GM12864 (cell line): ENCODE measurements around the gene TIGAR.
A peak's percentile ranks its signal among the peaks of the same experiment; 100 is the strongest.

Experiments
- DNase-seq: peaks from one replicate; pipeline ENCODE4 v3.0.0-alpha.2; 2011; ENCODE audit warnings: low read depth
- H3K4me3 ChIP-seq: 2 replicates; pipeline ENCODE4 v1.5.1; 2011; ENCODE audit warnings: mild to moderate bottlenecking, low read depth, low read length, control low read depth
- CTCF ChIP-seq: IDR thresholded peaks from 2 replicates; pipeline ENCODE4 v1.5.1; 2011; ENCODE audit warnings: low read depth, mild to moderate bottlenecking, moderate library complexity, low read length, control low read depth, inconsistent platforms; ENCODE audit errors: missing control alignments

Gene TIGAR

DNA sequence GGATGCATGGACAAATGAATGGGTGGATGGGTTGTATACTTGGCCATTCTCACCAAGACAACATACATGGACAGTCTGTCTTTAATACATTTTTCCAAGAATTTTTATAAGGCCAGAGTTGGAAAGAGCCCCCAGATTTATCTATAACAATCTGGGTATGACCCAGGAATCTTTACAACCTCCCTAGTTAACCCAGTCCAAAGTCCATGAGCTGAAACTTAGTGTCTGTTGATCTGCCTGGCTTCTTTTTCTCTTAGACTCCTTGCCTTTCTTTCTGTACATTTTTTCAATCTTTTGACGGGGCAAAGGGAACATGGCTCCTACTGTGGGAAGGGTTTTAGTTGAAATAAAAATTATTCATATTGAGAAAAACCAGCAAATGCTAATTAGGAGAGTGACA is 57.8 kb downstream of the TIGAR start:
- DNase-seq: no peak
- H3K4me3 ChIP-seq: no peak overlapping the region
- TF ChIP-seq CTCF: no peak

DNA sequence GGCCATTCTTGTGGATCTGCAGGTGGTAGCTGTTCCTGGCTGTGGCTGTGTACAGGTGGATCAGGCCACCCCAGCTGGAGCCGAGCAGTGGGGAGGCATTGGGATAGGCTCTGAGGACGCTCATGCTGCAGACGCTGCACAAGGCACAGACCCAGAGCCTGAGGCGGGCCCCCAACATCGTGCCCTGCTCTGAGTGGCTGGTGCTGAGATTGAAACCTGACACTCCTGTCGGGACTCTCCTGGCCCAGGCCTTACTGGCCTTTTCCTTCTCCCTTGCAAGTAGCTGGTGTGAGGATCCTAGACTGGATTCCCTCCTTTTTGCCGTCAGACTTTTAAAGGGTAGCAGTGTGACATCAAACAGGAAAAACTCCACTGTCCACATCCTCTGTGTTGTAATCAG is 58.4 kb downstream of the TIGAR start, which contains the start of gene FGF23:
FGF23 (minus strand) TSS at position 308 of the 400 bp plus-strand sequence; CDS start at position 178, 130 bp downstream.
- no peak for DNase-seq
- no peak within 1 kb of the TSS for H3K4me3 ChIP-seq
- no peak for TF ChIP-seq CTCF

- H3K4me3 ChIP-seq: no peak overlapping the region
- no peak for DNase-seq
- no peak for TF ChIP-seq CTCF
Observed at GRCh38 chr12:4380332-4380731, 59.3 kb downstream of the TIGAR start.

DNA sequence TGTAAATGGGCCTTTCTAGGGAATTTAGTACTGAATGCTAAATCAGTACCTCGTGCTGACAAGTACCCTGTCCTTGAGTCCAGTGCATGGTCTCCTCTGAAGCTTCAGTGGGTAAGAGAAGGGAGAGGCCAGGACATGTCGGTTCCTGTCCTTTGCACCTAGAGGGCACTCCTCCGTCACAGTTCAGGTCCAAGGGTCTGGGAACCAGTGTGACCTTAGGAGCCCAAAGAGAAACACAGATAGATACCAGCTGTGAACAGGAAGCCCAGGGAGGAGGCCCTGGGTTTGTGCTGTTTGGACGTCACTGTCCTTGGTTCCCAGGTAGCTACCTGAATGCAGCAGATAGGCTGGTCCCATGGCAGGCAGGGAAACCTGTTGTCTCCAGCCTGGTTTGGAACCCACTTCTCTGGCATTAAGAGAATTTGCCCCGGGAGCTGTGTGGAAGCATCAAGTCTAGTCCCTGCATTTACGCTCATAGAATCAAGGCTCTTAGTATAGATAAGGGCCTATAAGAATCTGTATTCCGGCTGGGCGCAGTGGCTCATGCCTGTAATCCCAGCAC is 62.4 kb downstream of the TIGAR start:
- DNase-seq: no peak
- TF ChIP-seq CTCF: peak; percentile 33
- no peak overlapping the region for H3K4me3 ChIP-seq

GRCh38 chr12:4386801-4387200 is 65.8 kb downstream of the TIGAR start:
- no peak for DNase-seq
- H3K4me3 ChIP-seq: no peak overlapping the region
- no peak for TF ChIP-seq CTCF

DNA sequence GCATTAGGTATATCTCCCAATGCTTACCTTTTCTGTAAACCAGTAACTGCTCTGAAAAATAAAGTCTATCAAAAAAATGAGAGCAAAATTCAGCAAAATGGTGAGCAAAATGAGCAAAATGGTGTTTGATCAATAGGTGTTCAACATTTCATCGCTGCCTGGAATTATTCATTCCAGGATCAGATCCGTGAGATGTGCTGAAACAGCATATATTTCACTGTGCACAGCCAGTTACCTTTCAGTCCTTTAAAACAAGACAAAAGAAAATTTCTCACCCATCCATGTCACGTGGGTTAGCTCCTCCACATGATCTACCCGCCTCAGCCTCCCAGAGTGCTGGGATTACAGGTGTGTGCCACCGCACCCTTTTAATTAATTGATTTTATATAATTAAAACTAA is 66.6 kb downstream of the TIGAR start:
- DNase-seq: no peak
- H3K4me3 ChIP-seq: no peak overlapping the region
- TF ChIP-seq CTCF: no peak

DNA sequence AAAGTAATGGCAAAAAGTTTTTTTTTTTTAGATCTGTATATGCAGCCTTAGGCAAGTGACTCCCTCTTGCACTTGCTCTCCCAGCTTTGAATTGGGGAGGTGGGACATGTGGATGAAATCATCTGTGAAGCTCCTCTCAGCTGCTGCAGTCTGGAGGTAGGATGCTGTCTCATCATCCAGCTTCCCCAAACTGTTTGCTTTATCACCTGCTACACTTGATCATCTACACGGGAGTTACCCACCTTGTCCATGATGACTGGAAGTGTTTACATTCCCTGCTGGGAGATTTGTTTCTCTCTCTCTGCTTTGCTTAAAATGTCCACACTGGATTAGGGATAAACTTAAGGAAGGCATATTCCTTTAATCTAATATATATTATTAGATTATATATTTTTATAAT is 67.0 kb downstream of the TIGAR start:
- no peak for TF ChIP-seq CTCF
- DNase-seq: no peak
- H3K4me3 ChIP-seq: no peak overlapping the region
